HG03571 (cell line): Measurements from ENCODE around the gene TRAF3IP3.

Experiments used
- ATAC-seq: cut with Tn5 transposase; IDR thresholded peaks from one replicate; pipeline ENCODE4 v1.9.1; 2021; ENCODE audit not compliant: unreplicated experiment

The TRAF3IP3 gene

DNA sequence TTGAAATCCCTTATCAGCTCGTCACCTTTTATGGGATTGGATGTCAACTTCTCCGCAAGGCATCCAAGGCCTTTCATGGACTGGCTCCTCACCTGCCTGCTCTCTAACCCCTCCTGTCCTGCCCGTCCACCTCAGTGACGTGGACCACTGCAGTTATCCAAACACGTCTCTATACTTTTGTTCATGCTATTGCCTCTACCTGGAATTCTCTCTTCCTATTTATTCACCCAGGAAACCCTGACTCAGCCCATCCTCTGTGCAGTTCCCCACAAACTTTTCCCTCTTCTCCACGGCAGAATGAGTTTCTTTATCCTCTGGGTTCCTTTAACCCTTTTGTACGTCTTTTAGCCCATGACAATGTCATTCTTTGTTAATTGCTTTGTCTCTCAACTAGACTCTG lies 66.9 kb downstream of the TRAF3IP3 start:
- ATAC-seq: no peak

DNA sequence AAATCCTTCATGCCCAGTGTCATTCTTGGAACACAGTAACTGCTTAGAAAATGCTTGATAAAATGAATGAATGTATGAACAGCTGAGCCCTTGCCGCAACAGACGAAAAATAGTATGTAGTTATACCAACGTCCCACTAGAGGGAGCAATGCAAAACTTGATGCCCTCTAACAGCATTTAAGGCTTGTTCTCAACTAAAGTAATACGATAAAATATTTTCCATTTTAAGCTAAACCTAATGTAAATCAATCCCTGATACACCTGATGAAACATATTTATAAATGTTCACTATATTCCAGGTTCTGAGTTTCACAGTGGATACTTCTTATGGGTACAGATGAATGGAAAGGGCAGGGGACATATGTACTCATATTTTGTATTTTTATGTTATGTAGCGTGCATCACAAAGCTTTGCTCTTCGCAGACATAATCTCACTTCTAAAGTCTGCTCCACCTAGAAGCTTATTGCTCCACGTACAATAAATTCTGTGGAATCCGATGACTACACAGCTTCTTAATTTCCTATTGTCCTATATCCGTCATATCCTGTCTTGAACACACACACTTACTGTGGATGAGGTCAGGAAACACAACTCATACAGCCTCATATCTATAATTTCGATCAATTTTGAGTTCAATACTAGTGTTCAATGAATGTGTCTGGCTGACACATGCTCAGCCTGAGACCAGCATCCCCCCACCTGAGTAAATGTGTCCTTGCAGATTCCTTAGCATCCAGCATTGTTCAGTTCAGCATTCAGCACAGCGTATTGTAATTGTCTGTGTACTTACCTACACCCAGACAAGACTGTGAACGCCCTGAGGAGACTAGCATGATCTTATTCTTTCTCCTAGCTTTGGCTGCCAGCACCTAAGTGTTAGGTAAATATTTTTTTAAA lies 67.5 kb downstream of the TRAF3IP3 start:
- no peak for ATAC-seq

DNA sequence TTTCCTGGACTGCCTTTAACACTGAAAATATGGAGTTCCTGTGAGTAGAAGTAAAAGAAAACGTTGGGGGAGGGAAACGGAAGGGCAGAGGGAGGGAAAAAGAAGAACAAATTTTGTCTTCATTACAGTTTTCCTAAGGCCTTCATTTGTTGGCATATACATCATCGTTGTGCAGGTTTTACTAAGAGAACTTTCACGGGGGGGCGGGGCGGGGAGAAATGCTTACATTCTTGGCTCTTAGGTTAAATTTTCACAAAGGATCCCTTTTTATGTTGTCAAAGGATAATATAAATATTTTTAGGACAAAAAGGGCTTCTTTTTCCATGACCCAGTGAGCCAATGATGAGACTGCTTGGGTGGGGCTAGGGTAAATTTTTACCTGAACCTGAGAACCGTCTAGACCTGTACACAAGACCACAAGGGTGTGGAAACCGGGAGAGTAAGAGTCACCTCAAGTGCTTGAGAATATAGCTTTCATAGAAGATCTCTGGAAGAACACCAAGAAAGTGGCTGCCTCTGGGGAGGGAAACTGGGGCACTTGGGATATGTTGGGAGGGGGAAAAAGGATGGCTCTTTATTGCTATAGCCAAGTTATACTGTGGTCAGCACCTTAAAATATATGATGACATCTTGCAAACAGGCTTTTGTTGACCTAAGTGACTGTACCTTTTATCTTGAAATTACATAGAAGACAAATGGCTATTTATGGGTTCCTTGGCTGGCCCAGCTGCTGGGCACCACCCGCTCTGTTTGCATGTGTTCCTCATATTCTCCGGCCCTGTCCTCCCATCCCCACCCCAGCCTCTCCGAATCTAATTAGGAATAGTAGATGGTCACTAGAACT lies 70.0 kb downstream of the TRAF3IP3 start:
- no peak for ATAC-seq

GRCh38 chr1:209827384-209828262 lies 71.8 kb downstream of the TRAF3IP3 start, which contains the start of gene UTP25:
UTP25 (plus strand) TSS chr1:209827972; CDS start chr1:209828064, 92 bp downstream.
- peak; percentile 89 for ATAC-seq

DNA sequence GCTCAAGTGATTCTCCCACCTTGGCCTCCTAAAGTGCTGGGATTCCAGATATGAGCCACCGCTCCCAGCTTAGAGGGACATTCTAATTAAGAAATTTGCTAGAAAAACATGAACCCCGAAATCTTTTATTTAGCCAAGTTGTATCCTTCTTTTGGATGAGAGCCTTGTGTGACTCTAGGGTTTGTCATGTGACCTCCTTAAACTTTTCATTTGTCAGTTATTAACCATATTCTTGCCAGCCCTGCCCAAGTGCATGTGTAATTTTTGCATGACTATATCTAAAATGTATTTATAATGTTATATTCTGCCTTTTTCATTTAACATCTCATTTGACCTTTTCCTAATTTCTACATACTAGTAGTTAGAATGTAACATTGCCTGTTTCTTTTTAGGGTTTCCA lies 73.9 kb downstream of the TRAF3IP3 start:
- ATAC-seq: no peak

DNA sequence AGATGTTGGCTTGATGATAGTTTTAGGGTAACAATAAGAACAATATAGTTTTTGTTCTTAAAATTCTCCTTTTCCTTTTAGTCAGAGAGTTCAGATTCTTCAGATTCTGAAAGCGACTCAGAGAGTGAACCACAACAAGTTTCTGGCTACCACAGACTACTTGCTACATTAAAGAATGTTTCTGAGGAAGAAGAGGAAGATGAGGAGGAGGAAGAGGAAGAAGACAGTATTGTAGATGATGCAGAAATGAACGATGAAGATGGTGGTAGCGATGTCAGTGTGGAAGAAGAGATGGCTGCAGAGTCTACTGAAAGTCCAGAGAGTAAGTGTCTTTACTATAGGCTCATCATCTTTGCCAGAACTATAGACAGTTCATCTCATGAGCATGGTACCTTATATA lies 74.9 kb downstream of the TRAF3IP3 start:
- ATAC-seq: no peak

DNA sequence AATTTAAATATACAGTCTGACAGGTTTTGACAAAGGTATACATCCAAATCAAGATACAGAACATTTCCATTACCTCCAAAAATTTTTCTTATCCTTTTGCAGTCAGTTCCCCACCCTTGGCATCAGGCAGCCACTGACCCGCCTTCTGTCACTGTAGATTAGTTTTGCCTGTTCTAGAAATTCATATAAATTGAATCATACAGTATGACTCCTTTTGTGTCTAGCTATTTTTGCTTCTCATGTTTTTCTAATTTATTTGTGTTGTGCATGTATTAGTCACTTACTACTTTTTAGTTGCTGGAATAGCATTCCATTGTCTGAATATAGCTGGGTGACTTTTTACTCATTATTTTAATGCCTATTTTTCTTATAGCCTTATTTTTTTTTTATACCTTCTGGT lies 75.8 kb downstream of the TRAF3IP3 start:
- no peak for ATAC-seq
